EL (cell line): ENCODE data around the gene PAX3.
"Not testable (repeated sequence)": the region's sequence is repeated elsewhere in the genome, so short reads cannot be mapped to it uniquely, and the experiment has no call there.

Experiments used
- DNase-seq: peaks from one replicate; pipeline ENCODE4 v3.0.0-alpha.2; 2016

PAX3 gene

DNA sequence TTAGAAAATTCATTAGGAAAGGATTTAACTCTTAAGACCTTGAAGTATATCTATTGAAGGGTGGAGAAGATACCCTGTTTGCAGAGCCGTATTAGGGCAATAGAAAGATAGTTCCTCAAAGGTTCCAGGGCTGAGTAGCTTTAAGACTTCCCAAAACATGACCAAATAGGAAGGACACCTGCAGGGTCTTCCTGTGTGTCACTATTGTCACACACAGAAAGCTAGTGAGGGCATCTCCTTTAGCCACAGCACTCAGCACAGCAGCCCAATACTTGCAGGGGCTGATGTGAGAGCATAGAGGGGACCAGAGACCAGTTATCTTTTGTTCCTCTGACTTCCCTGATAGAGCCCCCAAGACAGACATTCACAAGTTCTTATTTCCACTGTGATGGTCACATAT is 93.7 kb downstream of the PAX3 start:
- DNase-seq: no peak

DNA sequence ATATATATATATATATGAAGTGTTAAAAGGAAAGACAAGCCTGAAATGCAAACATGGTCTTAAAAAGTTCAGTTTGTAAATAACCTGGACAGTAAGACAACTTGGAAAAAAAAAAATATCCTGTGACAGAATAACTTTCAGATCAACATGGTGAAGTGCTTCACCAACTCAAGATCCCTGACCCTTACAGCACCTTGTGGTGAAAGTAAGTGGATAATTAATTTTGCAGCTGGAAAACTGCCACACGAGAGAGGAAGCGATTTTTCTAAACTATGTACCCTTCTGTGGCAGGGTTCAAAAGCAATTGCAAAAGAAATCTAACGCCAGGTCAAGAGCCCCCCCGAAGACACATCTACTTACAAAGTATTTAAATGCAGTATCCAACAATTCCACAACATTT is 95.8 kb downstream of the PAX3 start:
- DNase-seq: no peak

DNA sequence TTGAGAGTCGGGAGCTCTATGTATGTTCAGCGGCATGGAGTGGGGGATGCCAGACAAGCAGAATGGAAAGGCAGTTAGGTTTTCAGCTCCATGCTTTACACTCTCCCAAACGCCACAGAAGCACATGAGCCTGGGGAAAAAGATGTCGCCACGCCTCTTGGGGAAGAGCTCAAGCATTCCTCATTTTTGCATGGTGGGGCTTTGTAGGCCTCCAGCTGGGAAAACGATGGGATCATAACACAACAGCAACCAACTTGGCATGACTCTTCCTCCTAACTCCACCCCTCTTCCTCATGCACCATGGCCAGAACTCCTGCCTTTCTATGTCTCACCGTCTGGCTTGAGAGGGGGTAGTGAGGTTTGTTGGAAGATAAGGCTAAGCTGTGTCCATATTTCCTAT is 102.6 kb downstream of the PAX3 start:
- no peak for DNase-seq

DNA sequence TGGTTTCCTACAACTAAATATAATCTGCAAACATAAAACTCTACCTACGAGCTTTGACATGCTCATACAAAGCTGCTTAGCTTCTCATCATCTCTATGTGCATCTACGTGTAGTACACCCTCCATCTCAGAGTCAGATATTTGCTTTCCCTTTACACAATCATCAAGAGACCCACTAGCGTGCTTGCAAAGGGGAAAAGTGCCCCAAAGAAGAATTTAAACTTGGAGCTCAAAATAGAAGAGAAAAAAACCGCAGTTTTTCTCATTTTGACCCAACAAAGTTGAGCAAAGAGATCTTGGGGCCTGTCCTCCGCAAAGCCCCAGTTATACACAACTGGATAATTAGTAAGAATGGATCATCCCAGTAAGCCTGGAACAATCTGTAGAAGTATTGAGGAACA is 104.1 kb downstream of the PAX3 start:
- DNase-seq: no peak

DNA sequence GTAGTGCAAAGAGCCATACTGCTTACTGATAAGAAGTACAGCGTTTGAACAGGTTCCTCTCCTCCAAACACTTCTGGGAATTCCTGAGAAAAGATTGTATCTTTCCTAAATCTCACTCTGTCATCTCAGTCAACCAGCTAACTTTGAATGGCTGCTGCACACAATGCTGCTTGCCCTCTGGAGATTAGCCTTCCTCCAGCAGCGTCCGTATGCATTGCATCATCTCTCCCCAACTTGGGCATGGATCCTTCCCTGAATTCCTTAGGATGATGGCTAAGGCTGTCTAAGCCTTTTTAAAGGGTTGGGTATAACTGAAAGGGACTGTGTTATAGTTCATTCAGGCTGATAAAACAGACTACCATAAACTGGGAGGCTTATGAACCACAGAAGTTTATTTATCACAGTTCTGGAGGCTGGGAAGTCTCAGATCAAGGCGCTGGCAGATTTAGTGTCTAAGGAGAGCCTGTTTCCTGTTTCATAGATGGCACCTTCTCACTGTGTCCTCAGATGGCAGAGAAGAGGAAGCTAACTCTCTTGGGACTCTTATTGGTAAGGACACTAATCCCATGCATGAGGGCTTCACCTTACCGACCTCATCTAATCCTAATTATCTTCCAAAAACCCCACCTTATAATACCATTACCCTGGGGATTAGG is 105.3 kb downstream of the PAX3 start:
- peak; percentile 21 for DNase-seq

DNA sequence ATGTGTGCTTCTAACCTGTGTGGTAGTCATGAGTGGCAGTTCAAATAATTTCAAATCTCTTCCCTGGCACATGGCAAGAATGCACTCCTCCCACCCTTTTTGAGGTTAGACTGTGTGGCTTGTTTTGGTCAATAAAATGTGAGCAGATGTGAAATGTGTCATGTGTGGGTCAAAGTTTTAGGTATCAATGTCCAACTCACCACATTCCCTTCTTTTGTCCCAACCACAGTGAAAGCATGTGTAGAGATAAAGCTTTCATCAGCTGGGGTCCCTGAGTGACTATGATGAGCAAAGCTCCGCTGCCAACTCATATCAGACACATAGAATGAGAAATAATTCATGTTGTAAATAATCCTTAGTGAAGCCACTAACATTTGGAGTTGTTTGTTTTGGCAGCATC is 118.2 kb downstream of the PAX3 start:
- peak; percentile 43 for DNase-seq

DNA sequence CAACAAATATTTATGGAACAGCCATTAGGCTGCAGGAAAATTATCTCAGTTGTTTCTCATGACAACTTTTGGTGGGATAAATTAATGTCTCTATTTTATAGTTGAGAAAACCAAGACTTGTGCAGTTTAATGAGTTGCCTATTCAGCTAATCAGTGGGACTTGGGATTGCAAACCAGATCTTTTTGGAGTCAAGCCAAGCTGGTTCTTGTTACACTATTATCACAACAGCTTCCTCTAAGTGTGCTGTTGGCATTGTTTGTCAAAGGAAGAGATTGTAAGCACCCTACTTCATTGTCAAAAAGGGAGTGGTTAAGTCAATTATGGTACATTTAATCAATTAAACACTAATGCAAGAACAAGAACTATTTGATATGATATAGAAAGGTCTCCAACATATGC is 119.2 kb downstream of the PAX3 start:
- DNase-seq: no peak

DNA sequence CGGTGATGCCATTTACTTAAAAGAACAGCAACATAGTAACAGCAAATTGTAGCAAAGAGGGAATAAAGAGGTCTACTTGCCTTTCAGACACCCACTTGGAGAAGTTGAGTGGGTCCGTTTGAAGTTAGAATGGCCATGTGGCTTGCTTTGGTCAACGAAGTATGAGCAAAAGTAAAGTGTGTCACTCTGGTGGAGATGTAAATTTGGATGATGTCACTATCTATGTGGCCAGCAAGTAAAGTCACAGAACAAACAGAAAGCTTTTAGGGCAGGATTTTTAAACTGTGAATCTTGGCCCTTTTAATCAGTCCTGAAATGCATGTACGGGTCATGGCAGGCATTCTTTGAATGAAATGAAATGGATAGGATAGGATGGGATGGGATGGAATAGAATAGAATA is 120.3 kb downstream of the PAX3 start:
- no peak for DNase-seq

DNA sequence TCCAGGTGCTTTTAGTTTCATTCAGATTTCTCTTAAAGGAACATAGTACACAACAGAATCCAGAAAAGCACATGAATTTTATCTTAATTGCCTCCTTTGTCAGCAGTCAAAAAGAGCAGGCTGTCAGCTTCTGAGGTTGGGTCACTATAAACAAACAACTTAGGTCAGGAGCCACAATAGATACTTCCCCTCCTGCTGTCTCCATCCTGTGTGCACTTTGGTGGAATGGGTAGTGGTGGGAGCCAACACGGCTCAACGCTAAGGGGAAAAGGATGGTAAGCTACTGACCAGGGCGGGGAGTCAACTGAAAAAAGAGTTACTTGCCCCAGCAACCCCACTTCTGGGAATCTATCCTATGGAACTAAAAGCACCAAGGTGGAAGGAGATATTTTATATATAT is 121.9 kb downstream of the PAX3 start:
- DNase-seq: no peak

DNA sequence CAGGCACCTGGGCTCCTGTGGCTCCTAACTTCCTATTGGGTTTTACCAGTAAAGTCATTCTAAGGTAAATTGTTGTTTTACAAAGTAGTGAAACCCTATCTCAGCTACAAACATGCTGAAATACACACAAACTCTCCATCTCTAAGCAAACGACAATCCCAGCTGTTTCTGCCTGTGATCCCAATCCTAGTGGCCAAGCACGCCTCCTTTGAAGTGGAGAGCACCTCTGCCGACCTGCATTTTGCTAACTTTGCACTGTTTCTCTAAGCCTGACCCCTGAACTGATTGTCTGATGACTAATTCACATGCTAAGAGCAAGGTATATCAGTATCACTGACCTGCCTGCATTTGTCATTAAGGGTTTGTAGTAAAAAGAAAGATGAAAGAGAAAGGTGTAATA is 124.3 kb downstream of the PAX3 start:
- DNase-seq: no peak

DNA sequence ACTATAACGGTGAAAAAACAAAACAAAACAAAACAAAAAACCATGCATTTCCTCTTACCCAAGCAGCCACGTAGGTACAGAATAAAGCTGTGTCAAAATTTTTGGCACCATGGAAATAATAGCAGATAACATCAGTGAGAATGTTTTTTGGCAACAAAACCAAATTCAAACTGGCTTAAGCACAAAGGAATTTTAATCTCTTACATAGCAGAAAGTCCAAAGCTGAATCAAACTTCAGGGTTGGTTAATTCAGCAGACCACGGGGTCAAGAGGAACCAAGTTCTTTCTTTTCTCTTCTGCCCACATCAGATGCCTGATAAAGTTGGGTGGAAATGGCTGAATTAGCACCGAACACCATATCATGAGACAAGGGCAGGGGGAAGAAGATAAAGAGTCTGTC is 129.5 kb downstream of the PAX3 start:
- peak; percentile 56 for DNase-seq

DNA sequence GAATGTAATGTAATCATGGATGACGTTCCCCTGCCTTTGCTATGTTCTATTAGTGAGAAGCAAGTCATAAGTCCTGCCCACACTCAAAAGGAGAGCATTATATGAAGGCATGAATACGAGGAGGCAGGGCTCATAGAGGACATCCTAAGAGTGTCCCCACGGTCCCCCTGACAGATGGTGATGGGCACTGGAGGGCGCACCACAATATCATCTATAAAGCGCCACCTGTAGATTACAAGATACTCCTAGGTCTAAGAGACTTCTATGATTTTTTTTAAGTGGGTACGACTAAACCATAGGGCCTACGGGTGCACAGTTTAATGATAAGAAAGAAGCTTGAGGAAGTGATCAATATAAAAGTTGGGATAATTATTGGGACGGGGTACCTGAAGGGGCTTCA is 131.0 kb downstream of the PAX3 start:
- DNase-seq: no peak

DNA sequence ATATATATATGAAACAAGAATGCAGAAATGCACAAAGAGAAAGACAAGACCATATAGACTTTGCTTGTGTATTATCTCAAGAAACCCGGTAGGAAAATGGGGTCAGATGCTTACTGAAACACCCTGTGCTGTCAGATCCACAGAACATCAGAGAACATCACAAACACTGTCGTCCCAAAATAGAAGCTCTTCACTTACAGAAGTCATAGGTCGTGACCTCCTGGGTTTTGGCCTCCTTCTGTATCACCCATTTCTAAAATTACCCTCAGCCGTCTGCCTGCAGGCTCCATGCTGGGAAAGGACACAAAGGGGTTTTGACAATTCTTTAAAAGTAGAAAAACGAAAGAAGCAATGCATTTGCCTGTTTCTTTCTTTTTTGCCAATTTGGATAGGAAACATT is 137.9 kb downstream of the PAX3 start:
- DNase-seq: no peak

DNA sequence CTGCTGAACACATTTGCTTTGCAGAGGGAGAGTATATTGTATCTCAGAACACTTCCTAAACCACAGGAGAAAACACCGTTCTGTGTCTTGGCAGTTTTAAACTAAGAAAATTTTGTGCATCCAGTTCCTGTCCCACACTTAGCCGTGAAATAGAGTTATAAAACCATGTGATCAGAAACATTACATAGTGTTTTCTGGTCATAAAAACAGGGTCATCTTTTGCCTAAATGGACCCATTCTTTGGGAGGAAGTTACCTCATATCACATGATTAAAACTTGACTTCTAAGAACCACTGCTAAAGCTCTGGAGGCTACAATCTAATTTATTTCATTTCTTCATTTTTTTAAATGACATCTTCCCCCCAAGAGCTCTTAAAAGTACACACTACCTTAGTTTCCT is 138.7 kb downstream of the PAX3 start:
- DNase-seq: no peak

DNA sequence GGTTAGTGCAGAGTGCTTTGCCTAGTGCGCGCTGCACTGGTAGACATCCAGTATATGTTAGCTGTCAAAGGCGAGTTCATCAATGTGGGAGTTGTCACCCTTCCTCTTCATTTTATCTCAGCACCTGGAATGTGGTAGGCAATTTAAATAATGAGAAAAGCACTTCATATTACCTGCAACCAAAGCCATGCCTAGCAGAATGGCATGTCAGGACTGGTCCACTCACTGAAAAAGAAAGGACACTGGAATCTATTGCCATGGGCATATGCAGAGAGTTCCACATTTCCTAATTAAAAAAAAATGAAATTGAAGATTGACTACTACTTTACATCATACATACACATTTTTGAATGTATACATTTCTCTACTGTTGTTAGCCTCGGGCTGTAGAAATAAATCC is 139.6 kb downstream of the PAX3 start:
- DNase-seq: no peak

DNA sequence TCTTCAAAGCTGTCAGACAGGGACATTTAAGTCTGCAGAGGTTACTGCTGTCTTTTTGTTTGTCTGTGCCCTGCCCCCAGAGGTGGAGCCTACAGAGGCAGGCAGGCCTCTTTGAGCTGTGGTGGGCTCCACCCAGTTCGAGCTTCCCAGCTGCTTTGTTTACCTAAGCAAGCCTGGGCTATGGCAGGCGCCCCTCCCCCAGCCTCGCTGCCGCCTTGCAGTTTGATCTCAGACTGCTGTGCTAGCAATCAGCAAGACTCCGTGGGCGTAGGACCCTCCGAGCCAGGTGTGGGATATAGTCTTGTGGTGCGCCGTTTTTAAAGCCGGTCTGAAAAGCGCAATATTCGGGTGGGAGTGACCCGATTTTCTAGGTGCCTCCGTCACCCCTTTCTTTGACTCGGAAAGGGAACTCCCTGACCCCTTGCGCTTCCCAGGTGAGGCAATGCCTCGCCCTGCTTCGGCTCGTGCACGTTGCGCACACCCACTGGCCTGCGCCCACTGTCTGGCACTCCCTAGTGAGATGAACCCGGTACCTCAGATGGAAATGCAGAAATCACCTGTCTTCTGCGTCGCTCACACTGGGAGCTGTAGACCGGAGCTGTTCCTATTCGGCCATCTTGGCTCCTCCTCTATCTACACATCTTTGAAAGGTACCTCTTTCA is 143.7 kb downstream of the PAX3 start:
- DNase-seq: not testable (repeated sequence)
